ENCODE data around the gene LYST. TPM values are rescaled to one million over a fixed set of nuclear protein-coding genes. Genes with fewer than 3 reads are reported as not detected.
A peak's percentile ranks its signal among the peaks of the same experiment; 100 is the strongest.

LYST gene
- total RNA-seq, 1 experiment from 2014 or later: 11.9 TPM

GRCh38 chr1:235883261-235883927 lies 16.7 kb upstream of the LYST start:
- intact Hi-C loops (cut with micrococcal nuclease; ENCODE audit: unreplicated experiment): no loop called here
- H3K27ac Mint-ChIP-seq (ENCODE audit: unreplicated experiment): no peak overlapping the region
- DNase-seq: peak; percentile 75
- no peaks in the 10 kb centered on the region for H3K9me3 Mint-ChIP-seq (ENCODE audit: low read depth, unreplicated experiment)
- H3K36me3 Mint-ChIP-seq (ENCODE audit: insufficient read depth, unreplicated experiment): no peaks in the 10 kb centered on the region
- H3K27me3 Mint-ChIP-seq (ENCODE audit: unreplicated experiment): no peaks in the 10 kb centered on the region
- no peaks in the 10 kb centered on the region for H3K4me1 Mint-ChIP-seq (ENCODE audit: low read depth, unreplicated experiment)
- H3K4me3 Mint-ChIP-seq (ENCODE audit: low read depth, unreplicated experiment): no peak overlapping the region
- CTCF ChIA-PET: no interaction called here
- no TSS peak for BruUV-seq (replicated peaks)
- TF ChIP-seq CTCF (IDR thresholded peaks at IDR 0.05; ENCODE audit: unreplicated experiment): no peak

- CTCF ChIA-PET: no interaction called here
- no peak overlapping the region for H3K4me3 Mint-ChIP-seq (ENCODE audit: low read depth, unreplicated experiment)
- intact Hi-C loops (cut with micrococcal nuclease; ENCODE audit: unreplicated experiment): no loop called here
- no TSS peak for BruUV-seq (replicated peaks)
- no peaks in the 10 kb centered on the region for H3K36me3 Mint-ChIP-seq (ENCODE audit: insufficient read depth, unreplicated experiment)
- no peaks in the 10 kb centered on the region for H3K27me3 Mint-ChIP-seq (ENCODE audit: unreplicated experiment)
- no peak for DNase-seq
- no peaks in the 10 kb centered on the region for H3K9me3 Mint-ChIP-seq (ENCODE audit: low read depth, unreplicated experiment)
- H3K27ac Mint-ChIP-seq (ENCODE audit: unreplicated experiment): no peak overlapping the region
- no peaks in the 10 kb centered on the region for H3K4me1 Mint-ChIP-seq (ENCODE audit: low read depth, unreplicated experiment)
- TF ChIP-seq CTCF (IDR thresholded peaks at IDR 0.05; ENCODE audit: unreplicated experiment): no peak
Measured at GRCh38 chr1:235882816-235883215, 16.1 kb upstream of the LYST start.

GRCh38 chr1:235881930-235882700 lies 15.4 kb upstream of the LYST start:
- CTCF ChIA-PET: no interaction called here
- H3K4me1 Mint-ChIP-seq (ENCODE audit: low read depth, unreplicated experiment): no peaks in the 10 kb centered on the region
- H3K27me3 Mint-ChIP-seq (ENCODE audit: unreplicated experiment): no peaks in the 10 kb centered on the region
- no TSS peak for BruUV-seq (replicated peaks)
- no peak overlapping the region for H3K27ac Mint-ChIP-seq (ENCODE audit: unreplicated experiment)
- DNase-seq: no peak
- no peaks in the 10 kb centered on the region for H3K9me3 Mint-ChIP-seq (ENCODE audit: low read depth, unreplicated experiment)
- no peaks in the 10 kb centered on the region for H3K36me3 Mint-ChIP-seq (ENCODE audit: insufficient read depth, unreplicated experiment)
- no peak for TF ChIP-seq CTCF (IDR thresholded peaks at IDR 0.05; ENCODE audit: unreplicated experiment)
- intact Hi-C loops (cut with micrococcal nuclease; ENCODE audit: unreplicated experiment): no loop called here
- no peak overlapping the region for H3K4me3 Mint-ChIP-seq (ENCODE audit: low read depth, unreplicated experiment)

- Mint-ChIP-seq H3K36me3 (ENCODE audit: insufficient read depth, unreplicated experiment) (no peaks in the 10 kb centered on the region), H3K9me3 (ENCODE audit: low read depth, unreplicated experiment) (no peaks in the 10 kb centered on the region), H3K4me1 (ENCODE audit: low read depth, unreplicated experiment) (no peaks in the 10 kb centered on the region), H3K27ac (ENCODE audit: unreplicated experiment) (no peak overlapping the region), H3K27me3 (ENCODE audit: unreplicated experiment) (no peaks in the 10 kb centered on the region), H3K4me3 (ENCODE audit: low read depth, unreplicated experiment) (no peak overlapping the region)
- no TSS peak for BruUV-seq (replicated peaks)
- CTCF ChIA-PET: no interaction called here
- intact Hi-C loops (cut with micrococcal nuclease; ENCODE audit: unreplicated experiment): no loop called here
- no peak for TF ChIP-seq CTCF (IDR thresholded peaks at IDR 0.05; ENCODE audit: unreplicated experiment)
- no peak for DNase-seq
Measured at GRCh38 chr1:235878082-235878811, 11.5 kb upstream of the LYST start.

Data from Calu3 (cell line).